HepG2 (cell line): ENCODE data around the gene CFAP54. TPM values are rescaled to one million over a fixed set of nuclear protein-coding genes. Genes with fewer than 3 reads are reported as not detected.

ENCODE experiments used
- ATAC-seq: fragments of 200-7000 bp; cut with Tn5 transposase; 3 replicates; pipeline ENCODE4 v1.9.1; 2020; ENCODE audit warnings: mild to moderate bottlenecking, moderate library complexity
- BruUV-seq: library from RNA; stranded (reverse); fragments of 400-500 nt; replicated peaks from 2 replicates; lab custom pipeline; 2021; lab: Mats Ljungman, UMichigan
- CTCF ChIA-PET: fragments of 300-600 bp; formaldehyde crosslinking; extraction: SDS; loops from one replicate; lab custom pipeline; 2021; ENCODE audit warnings: low total read pairs, inconsistent platforms, low intra/inter-chr PET ratio; lab: Yijun Ruan, JAX
- POLR2A ChIA-PET: fragments of 350-600 bp; sonication (Branson Sonifier 250); formaldehyde crosslinking; loops from one replicate; lab custom pipeline; 2020; ENCODE audit warnings: antibody characterized with exemption, inconsistent platforms; lab: Yijun Ruan, JAX
- DNase-seq: peaks from one replicate; pipeline ENCODE4 v3.0.0-alpha.2; 2015; ENCODE audit warnings: low spot score
- FAIRE-seq: peaks from 3 replicates; lab custom pipeline; 2011; peaks lifted over from hg19 to GRCh38; lab: Jason Lieb, UNC
- H2AFZ ChIP-seq: one replicate; pipeline ENCODE4 v1.6.1; 2011; ENCODE audit warnings: low read length, inconsistent platforms
- H3K27ac ChIP-seq: fragments of 300-600 bp; 3 replicates; pipeline ENCODE4 v1.8.0; 2011; ENCODE audit warnings: mixed run types, mild to moderate bottlenecking, mixed read lengths, low read length, inconsistent platforms; ENCODE audit not compliant: insufficient read depth; ENCODE audit errors: extremely low read length
- H3K27me3 ChIP-seq, 2 experiments: fragments of 200-600 bp in 1 of 2; 2 replicates in 1 of 2; 3 replicates in 1 of 2; pipeline versions ENCODE4 v1.6.0 to v1.8.0; 2011; ENCODE audit warnings: low read length in 2 of 2, mild to moderate bottlenecking in 2 of 2, moderate library complexity in 2 of 2, inconsistent platforms in 1 of 2; ENCODE audit not compliant: insufficient read depth in 2 of 2, control insufficient read depth in 1 of 2
- H3K36me3 ChIP-seq, 2 experiments: fragments of 200-600 bp in 1 of 2; replicated peaks in 1 of 2; 2 replicates in 1 of 2; 3 replicates in 1 of 2; pipeline versions ENCODE4 v1.5.1 to v1.8.0; 2011; ENCODE audit warnings: low read length in 2 of 2, inconsistent platforms in 1 of 2; ENCODE audit not compliant: insufficient read depth in 2 of 2, control insufficient read depth in 1 of 2
- H3K4me1 ChIP-seq: 2 replicates; pipeline ENCODE4 v1.5.1; 2012; ENCODE audit warnings: low read length, inconsistent platforms; ENCODE audit not compliant: insufficient read depth
- H3K4me2 ChIP-seq: 2 replicates; pipeline ENCODE4 v1.6.0; 2011; ENCODE audit warnings: low read depth, low read length, inconsistent platforms
- H3K4me3 ChIP-seq, 3 experiments: fragments of 200-600 bp in 1 of 3; sonication (generic), shearing (Covaris generic) in 1 of 3; replicated peaks in 1 of 3; 2 replicates each; pipeline ENCODE4 v1.5.1; 2011 to 2016; ENCODE audit warnings: low read length in 3 of 3, inconsistent platforms in 2 of 3, low read depth in 2 of 3, mild to moderate bottlenecking in 2 of 3, control low read depth in 1 of 3, mixed read lengths in 1 of 3; ENCODE audit not compliant: insufficient read depth in 1 of 3
- H3K79me2 ChIP-seq: one replicate; pipeline ENCODE4 v1.6.1; 2011; ENCODE audit warnings: low read length, inconsistent platforms; ENCODE audit not compliant: insufficient read depth
- H3K9ac ChIP-seq: 2 replicates; pipeline ENCODE4 v1.6.0; 2011; ENCODE audit warnings: mild to moderate bottlenecking, low read depth, low read length, inconsistent platforms; ENCODE audit not compliant: insufficient read depth
- H3K9me3 ChIP-seq: 2 replicates; pipeline ENCODE4 v1.5.1; 2012; ENCODE audit warnings: mild to moderate bottlenecking, low read length
- H4K20me1 ChIP-seq: 2 replicates; pipeline ENCODE4 v1.6.0; 2011; ENCODE audit warnings: inconsistent platforms, mild to moderate bottlenecking, low read length, moderate library complexity; ENCODE audit not compliant: insufficient read depth
- CC2D1A ChIP-seq: sonication (generic); formaldehyde crosslinking; IDR thresholded peaks from 2 replicates; pipeline ENCODE4 v1.8.1; 2023; ENCODE audit warnings: mild to moderate bottlenecking, missing genetic modification reagents
- GATA4 ChIP-seq: sonication (generic); IDR thresholded peaks from 2 replicates; pipeline ENCODE4 v1.6.1; 2016; ENCODE audit warnings: antibody characterized with exemption, low read depth, borderline replicate concordance
- GPN1 ChIP-seq: sonication (generic); formaldehyde crosslinking; IDR thresholded peaks from 2 replicates; pipeline ENCODE4 v1.5.1; 2020; ENCODE audit warnings: missing genetic modification reagents, borderline replicate concordance
- MED13 ChIP-seq: sonication (generic); formaldehyde crosslinking; IDR thresholded peaks from 2 replicates; pipeline ENCODE4 v1.5.0; 2020; ENCODE audit warnings: missing genetic modification reagents
- NCOA1 ChIP-seq: sonication (generic); formaldehyde crosslinking; IDR thresholded peaks from 2 replicates; pipeline ENCODE4 v1.9.0; 2021; ENCODE audit warnings: missing genetic modification reagents
- SMARCC2 ChIP-seq: fragments of 450-650 bp; IDR thresholded peaks from 2 replicates; pipeline ENCODE4 v1.6.1; 2017; ENCODE audit warnings: antibody characterized with exemption, mild to moderate bottlenecking
- SOX13 ChIP-seq, 3 experiments: fragments of 450-650 bp in 1 of 3; sonication (generic) in 1 of 3; formaldehyde crosslinking in 1 of 3; IDR thresholded peaks in 2 of 3; conservative IDR thresholded peaks in 1 of 3; 2 replicates each; pipeline versions ENCODE4 v1.5.0 to v1.6.1; 2016 to 2020; ENCODE audit warnings: antibody characterized with exemption in 1 of 3, mild to moderate bottlenecking in 1 of 3, missing compliant biosample characterization in 1 of 3, missing genetic modification reagents in 1 of 3, moderate library complexity in 1 of 3
- ZBTB42 ChIP-seq: sonication (generic); formaldehyde crosslinking; IDR thresholded peaks from 2 replicates; pipeline ENCODE4 v1.5.0; 2020; ENCODE audit warnings: mild to moderate bottlenecking, missing genetic modification reagents
- ZMAT3 ChIP-seq: sonication (generic); formaldehyde crosslinking; conservative IDR thresholded peaks from 2 replicates; pipeline ENCODE4 v1.7.0; 2021; ENCODE audit warnings: missing genetic modification reagents
- ZNF121 ChIP-seq: sonication (generic); formaldehyde crosslinking; IDR thresholded peaks from 2 replicates; pipeline ENCODE4 v1.5.0; 2020; ENCODE audit warnings: mild to moderate bottlenecking, missing genetic modification reagents
- ZNF280D ChIP-seq: sonication (generic); formaldehyde crosslinking; IDR thresholded peaks from 2 replicates; pipeline ENCODE4 v1.5.1; 2020; ENCODE audit warnings: mild to moderate bottlenecking, missing genetic modification reagents
- ZNF44 ChIP-seq: sonication (generic); formaldehyde crosslinking; IDR thresholded peaks from 2 replicates; pipeline ENCODE4 v1.5.1; 2020; ENCODE audit warnings: mild to moderate bottlenecking, missing genetic modification reagents
- ZNF549 ChIP-seq: sonication (generic); formaldehyde crosslinking; IDR thresholded peaks from 2 replicates; pipeline ENCODE4 v1.5.0; 2020; ENCODE audit warnings: missing genetic modification reagents
- ZNF562 ChIP-seq: sonication (generic); formaldehyde crosslinking; IDR thresholded peaks from 2 replicates; pipeline ENCODE4 v1.8.0; 2022; ENCODE audit warnings: missing genetic modification reagents, borderline replicate concordance
- ZNF629 ChIP-seq: sonication (generic); formaldehyde crosslinking; conservative IDR thresholded peaks from 2 replicates; pipeline ENCODE4 v1.5.0; 2020; ENCODE audit warnings: missing genetic modification reagents
- ZNF710 ChIP-seq: sonication (generic); formaldehyde crosslinking; IDR thresholded peaks from 2 replicates; pipeline ENCODE4 v1.5.0; 2020; ENCODE audit warnings: mild to moderate bottlenecking, missing genetic modification reagents, borderline replicate concordance
- WGBS: methylation state at CpG from one replicate; pipeline ENCODE4 v1.1.6; 2017; ENCODE audit warnings: low lambda C conversion rate; 5-methylcytosine and 5-hydroxymethylcytosine counted together
- in situ Hi-C: cut with HindIII; loops from 2 replicates; pipeline ENCODE4 v1.10.0; 2017; ENCODE audit warnings: low pct_unique_long_range_greater_than_20kb; ENCODE audit not compliant: extremely low pct_ligation_motif_present
- intact Hi-C: fragments of 100-400 bp; cut with micrococcal nuclease; formaldehyde crosslinking; loops from one replicate; pipeline ENCODE4 v1.10.0; 2022; ENCODE audit not compliant: unreplicated experiment
- polyA plus RNA-seq, 8 experiments: library from polyadenylated mRNA; depleted of rRNA in 3 of 8; stranded (reverse) in 7 of 8; unstranded in 1 of 8; fragments of >200 nt; fragmentation: Illumina TruSeq in 4 of 8; extraction: Trizol in 4 of 8; gene quantifications; 2 replicates each; pipeline versions ENCODE4 v1.2.1 to v1.2.3, GENCODE V29; 2011 to 2016; ENCODE audit warnings: low read depth in 4 of 8, missing spikeins in 1 of 8, mixed read lengths in 1 of 8; ENCODE audit not compliant: insufficient read depth in 1 of 8
- total RNA-seq, 5 experiments: library from RNA; depleted of rRNA; stranded (reverse); fragments of >200 nt; fragmentation: Illumina TruSeq; extraction: Trizol; gene quantifications; 2 replicates each; pipeline ENCODE4 v1.2.3, GENCODE V29; 2016; ENCODE audit warnings: low read depth in 1 of 5

CFAP54 gene
- total and polyA plus RNA-seq, 2 of the 13 experiments (the other 11 are each of a cell fraction or from before 2014, with no cell fraction given): not detected

- H2AFZ ChIP-seq: no peak overlapping the region
- H3K4me1 ChIP-seq: no peaks in the 10 kb centered on the region
- no peak for DNase-seq
- CTCF ChIA-PET: no interaction called here
- no peaks in the 10 kb centered on the region for H3K36me3 ChIP-seq
- no peak overlapping the region for H3K4me3 ChIP-seq
- 45% methylated on average over 4 of the region's 4 CpGs for WGBS
- intact Hi-C loops: no loop called here
- TF ChIP-seq GATA4: no peak
- no peak for TF ChIP-seq ZNF121 (CRISPR knock-in tag)
- TF ChIP-seq SMARCC2: no peak
- TF ChIP-seq MED13 (CRISPR knock-in tag): no peak
- no peak for TF ChIP-seq ZNF562 (CRISPR knock-in tag)
- TF ChIP-seq ZBTB42: no peak
- TF ChIP-seq GPN1: no peak
- no peak for TF ChIP-seq NCOA1 (CRISPR knock-in tag)
- TF ChIP-seq ZNF710 (CRISPR knock-in tag): no peak
- TF ChIP-seq ZNF44 (CRISPR knock-in tag): no peak
- TF ChIP-seq ZNF280D (CRISPR knock-in tag): no peak
- TF ChIP-seq SOX13 (IDR thresholded peaks at IDR 0.05): no peak
- no peak for TF ChIP-seq SOX13 (CRISPR knock-in tag; conservative IDR thresholded peaks at IDR 0.05 in 1 of 2, IDR thresholded peaks at IDR 0.05 in 1 of 2)
- TF ChIP-seq CC2D1A (CRISPR knock-in tag): no peak
- TF ChIP-seq ZNF629 (CRISPR knock-in tag): no peak
- TF ChIP-seq ZMAT3 (CRISPR knock-in tag): no peak
- TF ChIP-seq ZNF549 (CRISPR knock-in tag): no peak
- TF ChIP-seq, all 625 proteins: peak for 0
- Histone ChIP-seq H3K9me3 (no peaks in the 10 kb centered on the region), H3K27ac (no peak overlapping the region), H3K79me2 (no peaks in the 10 kb centered on the region), H3K4me2 (no peak overlapping the region), H3K27me3 (no peaks in the 10 kb centered on the region), H4K20me1 (no peaks in the 10 kb centered on the region), H3K9ac (no peak overlapping the region)
- ATAC-seq (no peak), FAIRE-seq (no peak)
- in situ Hi-C loops: no loop called here
- BruUV-seq: no TSS peak
- POLR2A ChIA-PET: no interaction called here
Observed at GRCh38 chr12:96883571-96883970, 394.2 kb downstream of the CFAP54 start.
